ENCODE data around the gene CHN1.

The CHN1 gene

DNA sequence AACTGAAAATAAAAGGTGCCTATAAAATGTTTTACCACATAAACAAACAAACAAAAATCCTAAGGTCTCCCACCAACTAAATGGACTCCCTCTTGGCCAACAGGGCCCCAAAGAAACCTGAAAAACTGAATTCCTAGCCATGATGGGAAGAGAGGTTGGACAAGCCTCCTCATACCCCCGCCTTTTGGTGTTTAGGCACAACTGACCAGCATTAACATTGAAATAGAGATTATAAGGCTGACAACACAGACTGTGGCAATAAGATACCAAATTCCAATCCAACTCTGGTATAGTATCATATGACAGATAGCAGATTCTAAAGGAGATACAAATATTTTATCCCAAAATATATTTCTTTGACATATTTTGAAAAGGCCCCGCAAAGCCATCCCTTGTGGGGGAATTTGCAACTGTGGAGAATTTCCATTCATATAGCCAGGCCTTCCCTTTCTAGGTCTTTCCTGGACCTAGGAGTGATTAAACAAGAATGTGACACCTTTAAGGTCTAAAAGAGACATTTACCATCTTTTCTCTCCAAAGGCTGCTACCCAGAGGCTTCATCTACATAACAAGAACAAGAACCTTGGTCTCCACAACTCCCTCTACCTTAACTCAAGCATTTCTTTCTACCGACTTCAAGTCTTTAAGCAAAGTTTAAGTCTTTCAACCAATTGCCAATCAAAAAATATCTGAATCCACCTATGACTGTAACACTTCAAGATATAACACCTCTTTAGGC, 80.0 kb downstream of the CHN1 start:
- H3K4me3 ChIP-seq (ENCODE audit: control insufficient read depth, low read depth, low read length) = no peak overlapping the region
- TF ChIP-seq, protein P1, sequence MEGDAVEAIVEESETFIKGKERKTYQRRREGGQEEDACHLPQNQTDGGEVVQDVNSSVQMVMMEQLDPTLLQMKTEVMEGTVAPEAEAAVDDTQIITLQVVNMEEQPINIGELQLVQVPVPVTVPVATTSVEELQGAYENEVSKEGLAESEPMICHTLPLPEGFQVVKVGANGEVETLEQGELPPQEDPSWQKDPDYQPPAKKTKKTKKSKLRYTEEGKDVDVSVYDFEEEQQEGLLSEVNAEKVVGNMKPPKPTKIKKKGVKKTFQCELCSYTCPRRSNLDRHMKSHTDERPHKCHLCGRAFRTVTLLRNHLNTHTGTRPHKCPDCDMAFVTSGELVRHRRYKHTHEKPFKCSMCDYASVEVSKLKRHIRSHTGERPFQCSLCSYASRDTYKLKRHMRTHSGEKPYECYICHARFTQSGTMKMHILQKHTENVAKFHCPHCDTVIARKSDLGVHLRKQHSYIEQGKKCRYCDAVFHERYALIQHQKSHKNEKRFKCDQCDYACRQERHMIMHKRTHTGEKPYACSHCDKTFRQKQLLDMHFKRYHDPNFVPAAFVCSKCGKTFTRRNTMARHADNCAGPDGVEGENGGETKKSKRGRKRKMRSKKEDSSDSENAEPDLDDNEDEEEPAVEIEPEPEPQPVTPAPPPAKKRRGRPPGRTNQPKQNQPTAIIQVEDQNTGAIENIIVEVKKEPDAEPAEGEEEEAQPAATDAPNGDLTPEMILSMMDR (IDR thresholded peaks at IDR 0.05; ENCODE audit: control insufficient read depth, insufficient read depth, low read depth, low read length, missing control alignments) = no peak
- DNase-seq (ENCODE audit: low read depth) = no peak

DNA sequence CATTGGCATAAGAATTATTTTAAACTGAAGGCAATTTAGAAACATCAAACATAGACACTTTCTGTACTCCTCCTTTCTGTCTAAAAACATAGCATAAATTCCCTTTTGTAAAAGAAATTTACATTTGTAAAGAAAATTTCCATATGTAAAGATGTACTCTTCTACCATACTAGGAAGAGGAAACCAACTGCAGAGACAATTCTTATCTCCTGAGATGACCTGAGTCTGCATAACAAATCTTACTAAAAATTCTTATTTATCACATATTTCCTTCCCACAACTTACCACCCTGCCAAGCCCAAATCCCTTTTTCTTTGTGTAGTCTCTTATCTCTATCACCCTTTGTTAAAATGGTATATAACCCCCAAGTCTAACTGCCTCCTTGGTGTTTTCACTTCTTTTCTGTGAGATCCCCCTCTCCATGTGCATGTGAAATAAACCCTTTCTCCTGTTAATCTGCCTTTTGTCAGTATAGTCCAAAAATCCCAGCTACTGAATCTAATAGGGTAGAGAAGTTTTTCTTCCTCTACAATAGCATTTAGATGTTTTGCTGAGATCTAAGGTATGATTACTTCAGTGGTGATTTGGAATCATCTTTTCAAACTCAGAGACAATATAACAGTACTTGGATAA, 81.0 kb downstream of the CHN1 start:
- DNase-seq (ENCODE audit: low read depth) = no peak
- TF ChIP-seq, protein P1 (IDR thresholded peaks at IDR 0.05; ENCODE audit: control insufficient read depth, insufficient read depth, low read depth, low read length, missing control alignments) = no peak
- no peak overlapping the region for H3K4me3 ChIP-seq (ENCODE audit: control insufficient read depth, low read depth, low read length)

DNA sequence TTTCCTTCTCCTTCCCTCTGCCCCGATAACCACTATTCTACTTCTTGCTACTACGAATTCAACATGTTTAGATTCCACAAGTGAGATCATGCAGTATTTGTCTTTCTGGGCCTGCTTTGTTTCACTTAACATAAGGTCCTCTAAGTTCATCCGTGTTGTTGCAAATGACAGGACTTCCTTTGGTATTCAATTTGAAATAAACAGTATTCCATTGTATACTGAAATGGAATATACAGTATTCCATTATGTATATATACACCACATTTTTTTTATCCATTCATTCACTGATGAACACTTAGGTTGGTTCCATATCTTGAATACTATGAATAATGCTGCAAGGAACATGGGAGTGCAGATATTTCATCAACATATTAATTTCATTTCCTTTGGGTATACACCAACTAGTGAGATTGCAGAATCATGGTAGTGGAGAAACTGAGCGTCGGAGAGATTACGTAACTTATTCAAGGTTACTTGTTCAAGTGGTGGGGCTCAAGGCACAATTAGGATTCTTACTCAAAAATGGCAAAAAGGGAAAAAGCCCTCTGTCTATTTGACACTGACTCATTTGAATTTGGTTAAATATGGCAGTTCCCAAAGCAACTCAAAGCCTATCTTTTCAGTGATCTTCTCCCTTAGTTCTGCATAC, 85.1 kb downstream of the CHN1 start:
- TF ChIP-seq, protein P1 (IDR thresholded peaks at IDR 0.05; ENCODE audit: control insufficient read depth, insufficient read depth, low read depth, low read length, missing control alignments) = no peak
- DNase-seq (ENCODE audit: low read depth) = no peak
- no peak overlapping the region for H3K4me3 ChIP-seq (ENCODE audit: control insufficient read depth, low read depth, low read length)

DNA sequence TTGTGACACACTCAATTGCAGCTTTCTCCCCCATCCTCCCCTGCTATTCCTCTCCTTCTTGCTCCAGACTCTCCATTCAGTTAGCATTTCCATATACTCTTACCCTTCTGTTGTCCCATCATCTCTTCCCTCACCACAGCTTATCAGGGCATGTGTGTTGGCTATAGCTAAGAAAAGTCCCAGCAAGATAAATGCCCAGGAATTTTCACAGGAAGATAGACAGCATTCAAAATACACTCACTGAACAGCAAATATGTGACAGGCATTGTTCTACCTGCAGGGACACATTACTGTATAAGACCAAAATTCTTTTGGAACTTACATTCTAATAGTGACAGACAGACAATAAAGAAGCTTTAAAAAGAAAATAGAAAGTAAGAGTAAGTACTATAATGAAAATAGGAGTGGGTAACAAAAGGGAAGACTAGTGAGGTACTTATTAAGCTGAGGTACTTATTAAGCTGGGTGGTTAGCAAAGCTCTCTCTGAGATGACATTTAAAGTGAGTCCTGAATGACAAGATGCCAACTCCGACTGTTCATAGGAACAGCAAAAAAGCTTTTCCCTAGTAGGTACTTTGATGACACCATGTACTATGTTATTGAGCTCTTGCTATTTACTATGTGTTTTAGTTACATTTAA, 86.2 kb downstream of the CHN1 start:
- no peak for DNase-seq (ENCODE audit: low read depth)
- TF ChIP-seq, protein P1 (IDR thresholded peaks at IDR 0.05; ENCODE audit: control insufficient read depth, insufficient read depth, low read depth, low read length, missing control alignments) = no peak
- H3K4me3 ChIP-seq (ENCODE audit: control insufficient read depth, low read depth, low read length) = no peak overlapping the region

DNA sequence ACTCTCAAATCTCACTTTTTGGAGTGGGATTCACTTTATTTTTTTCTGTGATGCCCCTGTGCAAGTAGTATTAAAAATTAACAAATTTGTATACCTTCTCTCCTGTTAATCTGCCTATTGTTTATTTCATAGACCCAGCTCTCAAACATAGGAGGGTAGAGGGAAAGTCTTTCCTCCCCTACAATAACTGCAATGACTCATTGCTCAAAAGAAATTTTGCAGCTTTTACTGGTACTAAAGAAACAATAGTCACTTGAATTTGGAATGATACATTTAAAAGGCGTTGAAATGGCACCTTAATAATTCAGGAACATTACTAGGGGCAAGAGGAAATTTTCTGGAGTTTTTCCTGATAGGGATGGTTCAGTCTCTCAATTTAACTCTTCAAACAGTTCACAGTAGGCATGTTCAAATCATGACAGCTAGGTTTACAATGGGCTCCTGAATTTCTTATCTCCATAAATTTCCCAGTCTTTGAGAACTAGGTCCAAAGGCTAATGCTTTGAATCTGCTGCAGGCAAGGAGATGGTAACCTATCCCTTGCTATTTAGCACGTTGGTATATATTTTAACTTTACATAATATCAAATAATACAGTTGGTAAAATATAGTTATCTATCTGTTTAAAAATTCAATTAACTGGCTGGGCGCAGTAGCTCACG, 88.8 kb downstream of the CHN1 start:
- no peak for DNase-seq (ENCODE audit: low read depth)
- TF ChIP-seq, protein P1 (IDR thresholded peaks at IDR 0.05; ENCODE audit: control insufficient read depth, insufficient read depth, low read depth, low read length, missing control alignments) = no peak
- no peak overlapping the region for H3K4me3 ChIP-seq (ENCODE audit: control insufficient read depth, low read depth, low read length)

All from AG09309 (cell line).